ENCODE results near the gene AMER2.

GRCh38 chr13:25190771-25191170 lies 18.7 kb upstream of the AMER2 start:
- TF ChIP-seq ZNF274 (IDR thresholded peaks at IDR 0.05; ENCODE audit: low read depth, low read length) (no peak), YY1 (IDR thresholded peaks at IDR 0.05; ENCODE audit: insufficient read depth, insufficient read length) (no peak)
